IMR-90 (cell line): Measurements from ENCODE around the gene ILRUN. TPM values are rescaled to one million over a fixed set of nuclear protein-coding genes. Genes with fewer than 3 reads are reported as not detected.

Experiments used
- microRNA-seq, 2 experiments: library from miRNA; stranded (forward) in 1 of 2; unstranded in 1 of 2; fragments of 10-50 nt in 1 of 2; fragments of <30 nt in 1 of 2; gene quantifications in 1 of 2; microRNA quantifications in 1 of 2; one replicate each; pipeline versions ENCODE3 to v1.1.0; 2013 to 2020; ENCODE audit not compliant: insufficient read depth in 1 of 2, insufficient read length in 1 of 2, unreplicated experiment in 1 of 2
- polyA plus RNA-seq, 3 experiments: library from polyadenylated mRNA; depleted of rRNA; stranded (reverse); fragments of >200 nt; gene quantifications; 2 replicates each; pipeline ENCODE4 v1.2.3, GENCODE V29; 2012; ENCODE audit warnings: low replicate concordance in 1 of 3
- small RNA-seq, 5 experiments: library from RNA; depleted of rRNA; stranded (forward); fragments of <200 nt; gene quantifications; one replicate each; pipeline ENCODE3, GENCODE V24; 2012
- total RNA-seq: library from RNA; depleted of rRNA; stranded (reverse); fragments of >200 nt; gene quantifications from 2 replicates; pipeline ENCODE4 v1.2.3, GENCODE V29; 2012; rRNA removed

ILRUN gene
- total and polyA plus RNA-seq, 2 of the 4 experiments (the other 2 are of a cell fraction), result 25.4 to 29.9 TPM

Small RNA genes lying within 50 kb of the gene (microRNA-seq; reads per million reads assigned to microRNA genes)
- not detected for gene RN7SL200P (ENCODE audit: insufficient read depth, insufficient read length)

Small RNA genes lying within 50 kb of the gene (small RNA-seq; reads per million reads assigned to genes)
- 0 to 0.76 (median 0) reads per million in 5 experiments for gene RN7SL200P

Other genes with a start within 250 kb of the ILRUN start
- gene PACSIN1, start 230.7 kb downstream of the ILRUN start, total RNA-seq, result not detected in 2 replicates
- 0.02 and 0.03 TPM in 2 replicates for gene PACSIN1, start 230.7 kb downstream of the ILRUN start, polyA plus RNA-seq (2012; rRNA removed)
- gene SPDEF, start 140.4 kb downstream of the ILRUN start, total RNA-seq, result not detected in 2 replicates
- 0.04 and 0.05 TPM in 2 replicates for gene SPDEF, start 140.4 kb downstream of the ILRUN start, polyA plus RNA-seq (2012; rRNA removed)
- 84.8 and 87.5 TPM in 2 replicates for gene SNRPC, start 60.7 kb upstream of the ILRUN start, total RNA-seq
- gene SNRPC, start 60.7 kb upstream of the ILRUN start, polyA plus RNA-seq (2012; rRNA removed), result 343 and 345 TPM in 2 replicates
- gene BLTP3A, start 95.3 kb upstream of the ILRUN start, total RNA-seq, result 4.2 and 4.7 TPM in 2 replicates
- gene BLTP3A, start 95.3 kb upstream of the ILRUN start, polyA plus RNA-seq (2012; rRNA removed), result 3.0 and 3.1 TPM in 2 replicates
- 12.7 and 24.2 TPM in 2 replicates for gene TAF11, start 191.3 kb upstream of the ILRUN start, total RNA-seq
- gene TAF11, start 191.3 kb upstream of the ILRUN start, polyA plus RNA-seq (2012; rRNA removed), result 17.4 and 23.3 TPM in 2 replicates
- gene ANKS1A, start 192.5 kb upstream of the ILRUN start, total RNA-seq, result 7.5 and 7.8 TPM in 2 replicates
- gene ANKS1A, start 192.5 kb upstream of the ILRUN start, polyA plus RNA-seq (2012; rRNA removed), result 7.1 and 7.2 TPM in 2 replicates